GM15510 (cell line): ENCODE measurements around the gene NEIL1.

Source experiments
- POLR2A ChIP-seq: IDR thresholded peaks from 3 replicates; pipeline ENCODE4 v1.6.1; 2011; ENCODE audit warnings: borderline replicate concordance; ENCODE audit not compliant: insufficient read length; ENCODE audit errors: extremely low read depth

Gene NEIL1

GRCh38 chr15:75335705-75336355 is 11.0 kb upstream of the NEIL1 start, which contains the start of gene COMMD4:
COMMD4 (plus strand) TSS chr15:75336063; CDS start chr15:75336090, 27 bp downstream.
- TF ChIP-seq POLR2A = peak; percentile 53

- no peak for TF ChIP-seq POLR2A
Measured at GRCh38 chr15:75338661-75339240, 8.1 kb upstream of the NEIL1 start.

DNA sequence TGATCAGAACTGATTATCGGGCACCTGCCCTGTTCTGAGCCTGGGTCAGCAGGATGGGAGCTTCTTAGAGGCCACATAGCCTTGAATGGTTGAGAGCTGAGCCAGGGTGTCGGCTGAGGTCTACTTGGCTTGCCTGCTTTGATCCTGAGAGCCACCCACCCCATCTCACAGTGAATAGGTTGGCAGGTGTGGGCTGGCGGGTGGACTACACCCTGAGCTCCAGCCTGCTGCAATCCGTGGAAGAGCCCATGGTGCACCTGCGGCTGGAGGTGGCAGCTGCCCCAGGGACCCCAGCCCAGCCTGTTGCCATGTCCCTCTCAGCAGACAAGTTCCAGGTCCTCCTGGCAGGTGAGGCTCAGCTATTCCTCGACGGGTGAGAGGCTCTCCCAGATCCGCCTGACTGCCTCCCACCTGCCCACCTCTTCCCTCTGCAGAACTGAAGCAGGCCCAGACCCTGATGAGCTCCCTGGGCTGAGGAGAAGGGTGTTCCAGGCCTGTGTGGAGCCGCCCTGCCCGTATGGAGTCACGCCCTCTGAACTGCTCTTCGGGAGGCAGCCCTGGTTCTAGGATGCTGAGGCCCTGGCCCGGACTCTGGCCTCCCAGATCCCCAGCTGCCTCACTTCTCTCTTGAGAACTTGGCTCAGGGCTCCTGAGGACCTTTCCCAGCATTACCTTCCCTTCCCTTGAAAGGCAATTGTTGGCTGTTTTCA is 7.2 kb upstream of the NEIL1 start:
- TF ChIP-seq POLR2A = no peak

- TF ChIP-seq POLR2A = no peak
Measured at GRCh38 chr15:75342221-75342620, 4.6 kb upstream of the NEIL1 start.

DNA sequence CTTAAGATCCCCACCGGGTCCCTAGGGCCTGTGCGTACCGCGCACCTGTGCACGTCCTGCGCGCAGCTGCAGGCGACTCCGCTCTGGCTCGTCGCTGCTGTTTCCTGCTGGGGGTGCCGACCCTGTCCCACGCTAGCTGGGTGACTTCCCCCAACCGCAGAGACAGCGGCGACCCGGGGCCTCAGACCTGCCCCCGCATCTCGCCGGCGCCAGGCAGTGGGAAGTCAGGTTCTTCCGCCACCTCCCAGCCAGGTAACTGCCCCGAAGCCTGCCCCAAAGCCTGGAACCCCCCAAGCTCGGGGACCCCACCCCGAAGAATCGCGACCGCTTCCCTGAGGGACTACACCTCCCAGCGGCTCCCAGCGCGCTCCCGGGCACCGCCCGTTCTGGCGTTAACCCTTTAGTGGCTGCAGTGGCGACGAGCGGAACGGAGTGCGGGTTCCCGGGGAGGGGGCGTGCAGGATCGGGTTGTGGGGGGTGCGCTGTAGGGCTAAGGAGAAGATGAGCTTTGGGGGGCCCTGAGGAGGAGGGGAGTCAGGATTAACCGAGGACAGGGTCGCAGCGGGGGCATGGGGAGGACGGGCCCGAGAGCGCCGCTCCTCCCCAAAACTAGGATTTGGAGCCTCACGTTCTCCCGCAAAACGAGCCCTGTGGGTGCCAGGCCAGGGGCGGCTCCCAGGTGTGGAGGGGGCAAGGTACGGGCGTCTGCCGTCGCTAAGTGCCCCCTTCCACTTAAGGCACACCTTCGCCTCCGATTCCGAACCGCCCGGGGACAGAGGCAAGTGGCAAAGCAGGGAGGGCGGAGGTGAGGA is 589 bp downstream of the NEIL1 start:
- TF ChIP-seq POLR2A = no peak

GRCh38 chr15:75348034-75348561 is 1.3 kb downstream of the NEIL1 start:
- TF ChIP-seq POLR2A = no peak

DNA sequence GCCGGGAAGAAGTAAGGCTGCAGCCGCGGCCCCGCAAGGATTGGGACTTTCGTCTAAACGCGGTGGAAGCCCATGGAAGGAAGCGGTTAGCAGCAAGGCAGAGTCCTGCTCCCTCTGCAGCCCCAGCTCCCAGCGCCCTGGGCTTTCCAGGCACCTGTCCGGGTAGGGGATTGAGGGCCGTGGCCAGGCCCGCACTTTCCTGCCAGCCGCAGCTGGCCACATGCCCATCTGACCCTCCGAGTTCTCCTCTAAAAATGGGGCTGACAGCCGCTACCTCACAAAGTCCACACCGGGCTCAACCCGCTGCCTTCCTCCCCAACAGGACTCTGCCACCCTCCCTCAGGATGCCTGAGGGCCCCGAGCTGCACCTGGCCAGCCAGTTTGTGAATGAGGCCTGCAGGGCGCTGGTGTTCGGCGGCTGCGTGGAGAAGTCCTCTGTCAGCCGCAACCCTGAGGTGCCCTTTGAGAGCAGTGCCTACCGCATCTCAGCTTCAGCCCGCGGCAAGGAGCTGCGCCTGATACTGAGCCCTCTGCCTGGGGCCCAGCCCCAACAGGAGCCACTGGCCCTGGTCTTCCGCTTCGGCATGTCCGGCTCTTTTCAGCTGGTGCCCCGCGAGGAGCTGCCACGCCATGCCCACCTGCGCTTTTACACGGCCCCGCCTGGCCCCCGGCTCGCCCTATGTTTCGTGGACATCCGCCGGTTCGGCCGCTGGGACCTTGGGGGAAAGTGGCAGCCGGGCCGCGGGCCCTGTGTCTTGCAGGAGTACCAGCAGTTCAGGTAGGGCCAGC is 1.9 kb downstream of the NEIL1 start:
- TF ChIP-seq POLR2A = no peak

DNA sequence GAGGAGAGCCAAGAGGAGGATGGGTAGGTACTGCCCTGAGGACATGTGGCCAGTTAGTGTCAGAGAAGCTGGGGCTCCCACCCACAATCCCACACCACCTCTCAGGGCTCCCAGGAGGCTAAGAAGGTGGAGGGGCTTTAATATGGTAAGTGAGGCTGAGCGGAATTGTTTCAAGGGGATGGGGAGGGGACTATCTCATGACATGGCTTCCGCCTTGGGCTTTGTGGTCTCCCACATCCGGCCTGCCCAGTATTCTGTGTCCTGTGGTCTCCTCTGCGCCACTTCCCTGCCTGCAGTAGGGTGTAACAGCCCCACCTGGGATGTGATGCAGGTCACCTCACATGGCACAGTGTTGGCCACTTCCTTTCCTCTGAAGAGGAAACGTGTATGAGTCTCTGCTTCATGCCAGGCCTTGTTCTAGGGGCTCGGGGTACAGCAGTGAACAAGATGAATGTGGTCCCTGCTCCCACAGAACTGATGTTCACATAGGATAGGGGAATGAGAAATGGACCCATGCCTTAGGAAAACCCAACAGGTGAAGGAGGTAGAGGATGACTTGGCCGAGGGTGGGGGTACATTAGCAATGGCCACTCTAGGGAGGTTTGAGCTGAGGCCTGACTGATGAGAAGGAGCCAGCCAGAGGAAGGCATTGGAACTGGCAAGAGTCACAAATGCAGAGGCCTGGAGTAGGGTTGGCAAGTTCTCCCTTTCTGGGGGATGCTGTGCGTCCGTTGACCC is 3.2 kb downstream of the NEIL1 start:
- no peak for TF ChIP-seq POLR2A

DNA sequence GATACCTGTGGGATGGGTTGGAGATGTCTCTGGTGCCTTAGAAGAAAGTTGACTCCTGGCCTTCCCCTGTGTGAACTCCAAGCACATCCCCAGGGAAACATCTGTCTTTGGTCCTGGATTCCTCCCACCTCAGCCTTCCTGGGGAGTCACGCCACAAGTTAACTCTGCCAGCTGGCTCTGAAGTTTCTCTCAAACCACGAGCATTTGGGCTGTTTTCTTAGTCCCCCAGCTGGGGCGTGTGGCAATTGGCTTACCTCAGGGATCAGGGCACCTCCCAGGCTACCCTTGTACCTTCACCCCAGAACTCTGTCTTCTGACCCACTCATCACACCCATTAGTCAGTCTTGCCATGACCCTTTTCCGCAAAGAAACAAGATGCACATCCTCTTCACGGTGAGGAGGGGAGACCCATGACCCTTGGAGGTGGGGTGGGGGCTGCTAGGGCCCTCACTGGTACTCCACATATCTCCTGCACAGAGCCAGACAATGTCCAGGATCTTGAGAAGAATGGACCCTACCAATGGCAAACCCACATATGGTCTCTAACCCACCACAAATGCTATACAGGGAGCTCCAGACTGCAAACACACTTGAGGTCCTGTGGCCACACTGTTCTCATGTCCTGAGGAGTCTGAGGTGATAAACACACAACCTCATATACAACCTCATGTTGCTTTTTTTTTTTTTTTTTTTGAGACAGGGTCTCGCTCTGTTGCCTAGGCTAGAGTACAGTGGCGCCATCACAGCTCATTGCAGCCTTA is 3.9 kb downstream of the NEIL1 start:
- TF ChIP-seq POLR2A = no peak

DNA sequence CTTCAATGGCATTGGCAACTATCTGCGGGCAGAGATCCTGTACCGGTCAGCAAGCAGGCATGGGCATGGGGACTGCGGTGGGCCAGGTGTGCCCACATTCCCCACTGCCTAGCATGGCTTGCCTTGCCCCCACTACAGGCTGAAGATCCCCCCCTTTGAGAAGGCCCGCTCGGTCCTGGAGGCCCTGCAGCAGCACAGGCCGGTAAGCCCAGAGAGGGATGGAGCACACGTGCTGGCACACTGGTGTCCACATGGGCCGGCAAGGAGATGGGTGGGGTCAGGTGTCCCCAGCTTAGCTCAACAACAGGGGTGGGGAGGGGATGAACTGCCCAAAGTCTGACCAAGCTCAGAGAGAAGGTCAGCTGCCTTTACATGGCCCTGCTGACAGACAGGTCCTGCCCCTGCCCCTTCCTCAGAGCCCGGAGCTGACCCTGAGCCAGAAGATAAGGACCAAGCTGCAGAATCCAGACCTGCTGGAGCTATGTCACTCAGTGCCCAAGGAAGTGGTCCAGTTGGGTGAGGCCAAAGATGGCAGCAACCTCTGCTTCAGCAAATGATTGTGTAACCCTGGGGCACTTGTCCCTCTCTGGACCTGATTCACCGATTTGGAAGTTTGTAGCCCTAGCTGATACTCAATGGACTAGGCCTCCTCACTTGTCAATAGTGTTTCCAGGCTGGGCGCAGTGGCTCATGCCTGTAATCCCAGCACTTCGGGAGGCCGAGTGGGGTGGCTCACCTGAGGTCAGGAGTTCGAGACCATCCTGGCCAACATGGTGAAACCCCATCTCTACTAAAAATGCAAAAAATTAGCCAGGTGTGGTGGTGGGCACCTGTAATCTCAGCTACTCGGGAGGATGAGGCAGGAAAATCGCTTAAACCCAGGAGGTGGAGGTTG is 5.6 kb downstream of the NEIL1 start:
- TF ChIP-seq POLR2A = no peak

DNA sequence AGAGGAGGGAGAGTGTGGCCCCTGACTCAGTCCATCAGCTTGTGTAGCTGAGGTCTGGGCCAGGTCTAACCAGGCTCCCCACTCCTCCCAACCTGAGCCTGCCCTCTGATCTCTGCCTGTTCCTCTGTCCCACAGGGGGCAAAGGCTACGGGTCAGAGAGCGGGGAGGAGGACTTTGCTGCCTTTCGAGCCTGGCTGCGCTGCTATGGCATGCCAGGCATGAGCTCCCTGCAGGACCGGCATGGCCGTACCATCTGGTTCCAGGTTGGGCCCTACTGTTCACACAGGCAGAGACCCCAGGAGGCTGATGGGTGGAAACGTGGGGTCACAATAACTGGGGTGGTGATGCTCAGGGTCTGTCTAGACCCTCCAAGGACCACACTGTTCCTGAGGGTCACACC is 6.8 kb downstream of the NEIL1 start:
- no peak for TF ChIP-seq POLR2A

- TF ChIP-seq POLR2A = no peak
Measured at GRCh38 chr15:75354454-75354853, 7.6 kb downstream of the NEIL1 start.
